Measurements from ENCODE around the gene HSDL2.

DNA sequence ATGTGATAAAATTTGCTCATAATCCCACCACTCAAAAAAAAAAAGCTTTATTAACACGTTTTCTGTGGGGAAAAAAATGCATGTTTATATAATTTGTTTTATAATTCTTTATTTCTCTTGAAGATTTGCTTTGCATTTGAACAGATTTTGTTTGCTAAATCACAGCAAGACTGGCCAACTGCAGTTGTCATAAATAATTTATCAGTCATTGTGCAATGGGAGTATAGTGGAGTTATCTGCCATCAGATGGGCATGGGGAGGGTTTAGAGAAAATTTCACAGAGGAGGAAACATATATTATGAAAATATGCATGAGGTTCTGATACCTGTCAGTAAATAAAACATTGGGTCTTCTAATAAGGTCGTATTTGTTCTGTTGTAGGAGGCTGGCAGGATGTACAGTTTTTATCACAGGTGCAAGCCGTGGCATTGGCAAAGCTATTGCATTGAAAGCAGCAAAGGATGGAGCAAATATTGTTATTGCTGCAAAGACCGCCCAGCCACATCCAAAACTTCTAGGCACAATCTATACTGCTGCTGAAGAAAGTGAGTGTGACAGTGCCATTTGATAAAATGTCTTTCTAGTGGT lies 23.8 kb downstream of the HSDL2 start:
- TF ChIP-seq POLR2A (IDR thresholded peaks at IDR 0.05; ENCODE audit: low read length) (no peak), GATA1 (IDR thresholded peaks at IDR 0.05; ENCODE audit: low read depth, low read length) (no peak)
